Stimulated activated CD8-positive, alpha-beta memory T cell treated with anti-CD3 and anti-CD28 coated beads, Interleukin-2, amount 100 ng/mL, for 48 hours (primary cell): ENCODE data around the gene HAUS3.
"Not testable (repeated sequence)": the region's sequence is repeated elsewhere in the genome, so short reads cannot be mapped to it uniquely, and the experiment has no call there.

Source experiments
- DNase-seq, 2 donors: peaks; one replicate each; pipeline ENCODE4 v3.0.0-alpha.2; 2020; ENCODE audit warnings: low read depth in 2 of 2

HAUS3 gene

DNA sequence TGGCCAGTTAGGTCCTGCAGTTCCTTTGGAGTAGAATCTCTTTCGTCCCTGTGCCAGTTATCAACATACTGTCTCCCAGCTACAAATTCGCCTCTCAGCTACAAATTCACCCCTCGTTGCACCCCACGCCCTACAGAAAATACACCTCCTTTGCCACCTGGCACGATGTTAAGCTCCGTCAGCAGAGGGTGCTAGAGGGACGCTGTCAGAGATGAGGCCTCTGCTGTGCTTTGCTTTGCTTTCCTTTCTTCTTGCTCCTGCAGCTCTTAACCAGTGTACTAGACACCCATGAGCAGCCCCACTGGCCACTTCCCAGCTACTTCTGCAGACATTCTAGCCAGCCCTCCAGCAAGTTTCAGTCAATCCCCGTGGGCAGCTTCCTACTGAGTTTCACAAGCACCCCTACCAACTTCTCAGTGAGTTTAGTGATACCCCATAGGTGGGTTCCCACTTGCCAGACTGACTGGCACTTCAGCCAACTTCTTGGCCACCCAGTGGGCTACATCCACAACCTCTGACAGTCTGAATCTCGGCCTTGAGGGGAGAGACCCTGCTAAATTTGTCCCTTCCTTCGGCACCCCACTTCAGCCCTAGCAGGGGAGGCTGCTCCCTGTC, 21.8 kb downstream of the HAUS3 start:
- DNase-seq, result peak; percentile 58 to 71

- no peak for DNase-seq
Observed at GRCh38 chr4:2219233-2219760, 22.6 kb downstream of the HAUS3 start.

DNA sequence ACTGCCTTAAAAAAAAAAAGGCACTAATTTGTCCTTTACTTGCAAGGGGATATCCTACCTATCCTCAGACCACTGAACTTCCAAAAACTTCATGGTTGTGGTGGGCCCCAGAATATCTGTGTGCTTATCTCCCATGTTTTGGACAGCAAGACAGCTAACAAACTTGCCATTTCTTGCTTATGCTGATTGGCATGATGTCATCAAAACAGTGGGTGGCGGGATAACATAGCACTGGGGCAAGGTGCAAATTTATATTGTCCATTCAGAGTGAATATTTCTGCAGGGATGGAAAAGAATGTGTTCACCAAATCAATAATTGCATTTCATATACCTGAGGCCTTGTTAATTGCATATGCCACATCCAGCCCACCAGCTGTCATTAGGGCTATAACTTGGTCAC, 23.5 kb downstream of the HAUS3 start:
- DNase-seq, result no peak

DNA sequence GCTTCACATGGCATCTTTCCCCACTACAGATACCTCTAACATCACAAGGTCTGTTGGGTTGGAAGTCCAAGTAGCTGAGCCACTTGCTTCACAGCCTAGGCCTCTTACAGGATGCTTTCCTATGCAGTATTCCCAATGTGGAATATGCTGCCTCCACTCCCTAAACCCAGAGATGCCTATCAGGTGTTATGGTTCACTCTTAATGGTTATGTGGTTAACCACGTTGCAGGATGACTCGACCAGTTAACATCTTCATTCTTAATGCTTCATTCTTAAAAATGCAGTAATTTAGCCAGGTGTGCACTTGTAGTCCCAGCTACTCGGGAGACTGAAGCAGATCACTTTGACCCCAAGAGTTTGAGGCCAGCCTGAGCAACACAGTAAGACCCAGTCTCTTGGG, 24.2 kb downstream of the HAUS3 start:
- no peak for DNase-seq

GRCh38 chr4:2212831-2213230, 29.1 kb downstream of the HAUS3 start:
- no peak for DNase-seq

DNA sequence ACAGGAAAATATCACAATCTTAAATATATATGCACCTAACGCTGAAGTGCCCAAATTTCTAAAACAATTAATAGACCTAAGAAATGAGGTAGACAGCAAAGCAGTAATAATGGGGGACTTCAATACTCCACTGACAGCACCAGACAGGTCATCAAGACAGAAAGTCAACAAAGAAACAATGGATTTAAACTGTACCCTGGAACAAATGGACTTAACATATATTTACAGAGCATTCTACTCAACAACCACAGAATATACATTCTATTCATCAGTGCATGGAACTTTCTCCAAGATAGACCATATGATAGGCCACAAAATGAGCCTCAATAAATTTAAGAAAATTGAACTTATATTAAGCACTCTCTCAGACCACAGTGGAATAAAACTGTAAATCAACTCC, 39.1 kb downstream of the HAUS3 start:
- DNase-seq, result not testable (repeated sequence)

- DNase-seq, result no peak
Observed at GRCh38 chr4:2194496-2194895, 47.4 kb downstream of the HAUS3 start.

- no peak for DNase-seq
Observed at GRCh38 chr4:2193326-2193725, 48.6 kb downstream of the HAUS3 start.

- no peak for DNase-seq
Observed at GRCh38 chr4:2186865-2187172, 55.1 kb downstream of the HAUS3 start.

DNA sequence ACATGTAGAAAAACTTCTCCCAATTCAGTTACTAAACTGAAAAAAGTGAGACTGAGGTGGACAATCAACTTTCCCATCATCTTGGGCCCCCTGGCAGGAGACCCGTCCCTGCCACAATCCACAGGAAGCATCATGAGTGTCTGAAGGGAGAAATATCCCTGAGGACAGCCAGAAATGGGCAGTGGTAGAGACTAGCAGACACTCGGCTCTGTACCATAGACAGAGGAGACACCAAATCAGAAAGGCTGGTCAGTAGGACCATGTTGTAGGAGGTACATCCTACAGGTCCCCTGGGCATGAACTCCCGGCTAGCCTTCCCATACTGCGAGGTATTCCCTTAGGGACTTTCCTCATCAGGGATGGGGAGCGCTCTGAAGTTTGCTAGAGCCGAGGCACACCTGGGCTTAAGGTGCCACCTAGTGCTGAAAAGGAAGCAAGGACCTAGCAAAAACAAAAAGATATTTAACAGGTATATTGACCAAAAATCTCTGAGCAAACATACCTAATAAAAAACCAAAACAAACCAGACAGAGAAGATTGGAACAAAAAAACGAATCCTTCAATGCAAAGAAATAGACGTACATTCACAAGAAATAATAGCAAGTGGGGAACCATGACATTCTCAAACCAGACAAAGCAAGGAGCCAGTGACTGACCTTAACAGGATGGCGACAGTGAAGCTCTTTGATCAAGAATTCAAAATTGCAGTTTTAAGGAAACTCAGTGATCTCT, 55.6 kb downstream of the HAUS3 start:
- no peak for DNase-seq

- no peak for DNase-seq
Observed at GRCh38 chr4:2183394-2183793, 58.5 kb downstream of the HAUS3 start.

DNA sequence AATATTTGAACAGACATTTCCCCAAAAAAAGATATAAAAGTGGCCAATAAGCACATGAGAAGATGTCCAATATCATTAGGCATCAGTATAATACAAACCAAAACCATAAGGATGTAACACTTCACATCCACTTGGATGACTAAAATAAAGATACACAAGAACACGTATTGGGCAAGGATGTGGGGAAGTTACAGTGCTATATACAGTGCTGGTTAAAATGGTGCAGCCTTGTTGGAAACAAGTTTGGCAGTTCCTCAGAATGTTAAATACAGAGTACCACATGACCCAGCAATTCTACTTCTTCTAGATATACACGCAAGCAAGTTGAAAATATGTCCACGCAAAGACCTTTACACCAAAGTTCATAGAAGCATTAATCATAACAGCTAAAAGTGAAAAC, 58.9 kb downstream of the HAUS3 start:
- DNase-seq, result no peak

DNA sequence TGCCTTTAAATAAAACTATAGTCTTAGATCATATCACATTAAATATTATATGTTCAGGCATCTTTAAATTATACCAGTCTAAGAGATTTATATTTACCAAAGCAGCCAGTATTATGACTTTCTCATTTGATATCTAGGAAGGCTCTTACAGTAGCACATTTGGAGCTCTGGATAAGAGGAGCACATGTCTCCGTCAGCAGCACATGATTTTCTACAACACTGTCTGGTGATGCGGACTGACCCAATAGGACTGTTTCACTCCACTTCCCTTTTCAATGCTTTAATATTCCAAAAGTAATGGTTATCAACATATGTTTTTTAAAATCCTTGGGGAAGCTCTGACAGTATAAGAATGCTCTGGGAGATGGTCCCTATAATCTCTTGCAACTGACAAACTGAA, 61.5 kb downstream of the HAUS3 start:
- DNase-seq, result no peak

DNA sequence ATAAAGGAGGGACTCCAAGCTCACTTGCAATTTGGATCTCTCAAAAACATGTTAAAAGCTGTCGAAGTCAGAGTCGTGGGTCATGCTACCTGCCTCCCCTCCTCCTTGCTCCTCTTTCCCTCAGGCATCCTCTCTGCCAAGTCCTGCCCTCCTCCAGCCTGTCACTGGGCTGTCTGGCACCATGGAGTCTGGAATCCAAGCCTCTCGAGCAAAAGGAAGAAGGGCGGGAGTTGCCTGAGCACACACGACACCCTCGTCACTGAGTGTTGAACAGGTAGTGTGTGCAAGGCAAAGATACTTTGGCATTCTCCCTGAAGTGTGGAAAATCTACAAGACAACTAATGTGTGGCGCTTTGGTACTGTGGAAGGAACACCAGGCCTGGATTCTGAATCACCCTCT, 62.2 kb downstream of the HAUS3 start:
- DNase-seq, result no peak

DNA sequence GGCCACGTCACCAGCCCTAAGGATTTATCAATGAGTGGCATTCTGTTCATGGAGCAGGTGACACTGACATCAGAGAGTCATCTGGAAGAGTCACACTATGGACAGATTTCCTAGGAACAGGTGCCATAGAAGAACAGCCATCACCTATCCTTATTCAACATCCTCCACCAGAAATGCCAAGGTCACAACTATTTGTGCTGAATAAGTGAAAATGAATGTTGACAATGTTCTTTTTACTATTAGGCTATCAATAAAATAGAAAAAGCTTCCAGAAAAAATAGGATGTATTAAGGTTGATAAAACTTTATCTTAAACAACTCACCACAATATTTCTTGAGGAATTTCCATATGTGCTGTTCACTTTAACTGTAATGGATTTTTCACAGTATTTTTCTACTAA, 62.9 kb downstream of the HAUS3 start:
- DNase-seq, result no peak
